Adrenal gland (tissue), 5 donors: ENCODE data around the gene CFAP410.

Experiments
- CTCF ChIP-seq, 6 experiments: fragments of 450-650 bp in 4 of 6; fragments of 200-600 bp in 2 of 6; sonication (generic) in 1 of 6; IDR thresholded peaks; 1 replicate in 5 of 6; 2 replicates in 1 of 6; pipeline versions ENCODE4 v1.5.1 to v1.8.0; 2016 to 2021; ENCODE audit warnings: antibody characterized with exemption in 6 of 6, mild to moderate bottlenecking in 2 of 6, moderate library complexity in 1 of 6
- POLR2A ChIP-seq, 2 donors: fragments of 450-650 bp; IDR thresholded peaks; one replicate each; pipeline ENCODE4 v1.6.1; 2017; ENCODE audit warnings: antibody characterized with exemption in 2 of 2, mild to moderate bottlenecking in 2 of 2, moderate library complexity in 1 of 2
- donor health status: DM: no; HTN: no; CAD: no.

- TF ChIP-seq CTCF (IDR thresholded peaks at IDR 0.05) (no peak), POLR2A (IDR thresholded peaks at IDR 0.05) (no peak)
Measured at GRCh38 chr21:44312716-44313115, 26.5 kb downstream of the CFAP410 start.
